Neutrophil (primary cell): ENCODE measurements around the gene NPHP3.

Experiments used
- H3K27ac ChIP-seq: fragments of 200-600 bp; sonication (generic); 2 replicates; pipeline ENCODE4 v1.5.1; 2016; ENCODE audit warnings: mild to moderate bottlenecking, moderate library complexity
- H3K27me3 ChIP-seq: fragments of 200-600 bp; sonication (generic); 2 replicates; pipeline ENCODE4 v1.6.0; 2016; ENCODE audit warnings: mild to moderate bottlenecking
- H3K36me3 ChIP-seq: fragments of 200-600 bp; sonication (generic); 2 replicates; pipeline ENCODE4 v1.5.1; 2017
- H3K4me1 ChIP-seq, 2 experiments: fragments of 200-600 bp in 1 of 2; sonication (generic) in 1 of 2; 1 replicate in 1 of 2; 2 replicates in 1 of 2; pipeline versions ENCODE4 v1.5.1 to v1.6.1; 2013 to 2016; ENCODE audit warnings: low read depth in 1 of 2, low read length in 1 of 2, mild to moderate bottlenecking in 1 of 2, moderate library complexity in 1 of 2; ENCODE audit not compliant: control insufficient read depth in 1 of 2, insufficient read depth in 1 of 2
- H3K4me3 ChIP-seq, 2 experiments: fragments of 200-600 bp in 1 of 2; sonication (generic) in 1 of 2; 1 replicate in 1 of 2; 2 replicates in 1 of 2; pipeline ENCODE4 v1.5.1; 2013 to 2016; ENCODE audit warnings: low read depth in 1 of 2, low read length in 1 of 2, mild to moderate bottlenecking in 1 of 2, moderate library complexity in 1 of 2
- H3K9me3 ChIP-seq: fragments of 200-600 bp; sonication (generic); 2 replicates; pipeline ENCODE4 v1.5.1; 2016
- CTCF ChIP-seq: fragments of 200-600 bp; sonication (generic); IDR thresholded peaks from 2 replicates; pipeline ENCODE4 v1.5.1; 2016; ENCODE audit warnings: antibody characterized with exemption

NPHP3 gene

DNA sequence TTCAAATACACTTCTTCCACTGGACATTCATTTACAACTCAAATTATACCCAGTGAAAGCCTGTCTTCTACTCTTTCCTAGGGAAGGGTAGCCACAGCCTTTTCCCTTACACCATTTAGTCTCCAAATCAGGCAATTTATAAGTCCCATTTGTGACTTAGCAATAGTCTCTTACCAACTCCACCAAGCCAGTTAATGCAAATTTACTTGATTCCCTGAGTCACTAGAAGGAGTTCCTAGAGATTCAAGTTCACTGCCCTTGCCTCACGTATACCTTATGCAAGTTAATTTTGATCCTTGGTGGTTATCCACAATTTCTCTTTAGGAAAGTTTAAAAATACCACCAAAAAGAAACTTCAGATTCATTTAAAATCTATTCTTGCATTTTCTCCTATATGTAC is 16.1 kb upstream of the NPHP3 start:
- TF ChIP-seq CTCF, result no peak
- H3K36me3 ChIP-seq, result no peaks in the 10 kb centered on the region
- peaks cover 18% of the 10 kb centered on the region for H3K27me3 ChIP-seq
- H3K4me3 ChIP-seq, result no peak overlapping the region
- no peaks in the 10 kb centered on the region for H3K9me3 ChIP-seq
- no peaks in the 10 kb centered on the region for H3K4me1 ChIP-seq
- H3K27ac ChIP-seq, result no peak overlapping the region

DNA sequence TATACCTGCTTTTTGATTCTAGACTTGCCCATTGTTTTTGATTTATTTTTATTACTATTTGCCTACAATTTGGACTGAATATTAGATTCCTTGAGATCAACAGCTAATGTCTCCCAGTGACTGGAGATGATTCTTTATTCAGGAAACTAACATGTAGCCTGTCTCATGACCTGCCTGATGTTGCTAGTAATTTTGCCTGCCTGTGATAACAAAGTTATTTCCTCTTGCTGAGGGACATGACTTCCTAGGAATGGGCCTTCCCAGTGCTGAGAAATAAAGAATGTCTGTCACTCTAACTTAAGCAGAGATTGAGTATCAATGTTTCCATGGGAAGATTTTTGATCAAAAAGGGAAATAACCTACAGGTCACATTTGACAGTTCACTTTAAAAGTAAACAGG is 13.4 kb upstream of the NPHP3 start:
- no peak overlapping the region for H3K27ac ChIP-seq
- no peaks in the 10 kb centered on the region for H3K4me1 ChIP-seq
- H3K36me3 ChIP-seq, result no peaks in the 10 kb centered on the region
- no peak overlapping the region for H3K4me3 ChIP-seq
- H3K27me3 ChIP-seq, result peaks cover 45% of the 10 kb centered on the region
- no peak for TF ChIP-seq CTCF
- no peaks in the 10 kb centered on the region for H3K9me3 ChIP-seq

DNA sequence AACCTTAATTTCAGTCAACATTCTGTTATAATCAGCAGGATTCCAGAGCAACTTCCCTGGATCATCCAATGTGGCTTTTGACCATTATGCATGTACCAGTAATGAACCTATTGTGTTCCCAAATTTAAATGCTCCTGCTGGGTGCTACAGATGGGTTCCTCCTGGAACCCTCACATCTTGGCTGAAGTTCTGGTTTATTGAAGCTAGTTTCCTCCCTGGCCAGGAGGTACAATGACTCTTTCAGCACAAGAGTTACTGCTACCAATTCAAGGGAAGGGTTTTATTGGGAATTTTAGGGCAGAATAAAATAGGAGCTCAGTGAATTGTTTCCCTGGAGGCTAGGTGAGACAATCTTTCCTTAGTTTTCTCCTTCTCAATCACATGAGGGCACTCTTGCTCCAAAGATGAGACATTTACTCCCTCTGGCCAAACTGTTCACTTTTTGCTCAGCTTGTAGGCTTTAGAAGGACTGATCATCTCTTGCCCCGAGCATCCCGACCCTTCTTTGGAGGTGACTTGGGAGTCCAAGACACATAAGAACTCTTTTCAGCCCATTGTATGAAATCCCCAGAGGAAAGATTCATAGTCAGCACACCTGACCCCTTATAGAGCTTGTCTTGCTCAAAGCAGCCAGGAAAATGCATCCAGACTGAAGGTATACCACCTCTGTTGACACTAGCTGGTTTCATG is 8.8 kb upstream of the NPHP3 start:
- Histone ChIP-seq H3K27ac (no peak overlapping the region), H3K9me3 (no peaks in the 10 kb centered on the region), H3K4me1 (no peaks in the 10 kb centered on the region), H3K36me3 (no peaks in the 10 kb centered on the region), H3K4me3 (no peak overlapping the region), H3K27me3 (peaks cover 52% of the 10 kb centered on the region)
- TF ChIP-seq CTCF, result no peak

DNA sequence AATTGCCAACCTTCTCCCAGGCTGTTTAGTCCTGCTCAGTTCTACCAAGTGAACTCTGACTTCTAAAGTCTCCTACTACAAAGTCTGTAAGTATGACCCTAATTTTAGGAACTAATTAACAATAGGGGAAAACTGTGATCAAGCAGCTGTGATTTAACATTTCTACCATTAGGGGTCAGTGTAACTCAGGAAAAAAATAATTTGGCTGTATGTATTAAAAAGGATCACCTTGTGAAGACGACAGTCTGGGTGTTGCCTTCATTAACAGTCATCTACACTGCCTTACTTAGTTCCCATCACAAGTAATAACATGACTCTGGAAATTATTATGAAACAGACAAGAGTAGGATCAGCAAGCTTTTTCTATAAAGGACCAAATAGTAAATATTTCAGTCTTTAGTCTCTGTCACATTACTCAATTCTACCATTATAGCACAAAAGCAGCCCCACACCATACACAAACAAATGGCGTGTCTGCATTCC is 4.2 kb upstream of the NPHP3 start:
- Histone ChIP-seq H3K4me3 (no peak overlapping the region), H3K4me1 (peaks cover 9 to 11% of the 10 kb centered on the region in 2 experiments), H3K36me3 (no peaks in the 10 kb centered on the region), H3K27me3 (peaks cover 14% of the 10 kb centered on the region), H3K9me3 (no peaks in the 10 kb centered on the region), H3K27ac (no peak overlapping the region)
- TF ChIP-seq CTCF, result peak; percentile 75

DNA sequence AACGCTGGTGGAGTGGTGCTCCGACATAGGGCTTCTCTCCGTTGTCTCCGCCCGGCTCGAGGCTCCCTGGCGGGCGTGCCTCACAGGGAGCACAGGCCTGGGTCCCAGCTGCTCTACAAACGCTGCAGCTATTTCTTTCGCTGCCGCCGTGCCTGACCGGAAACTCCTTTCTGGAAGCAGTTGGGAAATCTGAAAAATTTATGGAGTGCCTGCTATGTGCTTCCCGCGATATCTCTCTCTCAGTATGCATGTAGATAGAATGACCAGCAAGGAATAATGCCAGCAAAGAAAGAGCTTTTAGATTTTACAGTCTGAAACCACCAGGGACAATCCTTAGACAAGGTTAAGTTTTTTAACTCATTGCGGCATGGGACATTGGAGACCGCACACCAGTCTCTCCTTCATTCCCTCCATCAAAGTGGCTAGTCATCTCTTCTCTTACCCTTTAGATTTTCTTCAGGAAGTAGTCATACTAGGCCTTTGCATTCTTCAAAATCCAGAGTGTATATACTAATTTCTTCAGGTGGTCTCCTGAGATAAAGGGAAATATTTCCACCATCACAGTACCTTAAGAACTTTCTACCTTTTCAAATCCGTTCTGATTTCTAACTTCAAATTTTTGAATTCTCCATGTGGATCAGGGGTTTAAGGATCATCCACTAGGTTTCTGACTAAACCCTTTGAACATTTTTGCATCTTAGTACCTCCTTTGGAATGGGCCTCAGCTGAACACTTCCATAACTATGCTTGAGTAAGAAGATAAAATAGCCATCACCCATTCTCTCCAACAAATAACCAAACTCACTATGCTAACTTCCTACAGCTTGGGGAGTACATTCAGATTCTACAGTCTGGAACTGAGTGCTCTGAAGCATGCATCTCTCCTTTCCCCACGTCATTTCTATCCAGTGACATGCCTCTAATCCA is 1.1 kb upstream of the NPHP3 start:
- Histone ChIP-seq H3K27me3 (no peaks in the 10 kb centered on the region), H3K4me3 (peak overlapping the region; percentile 63 to 77)

More for the DNA sequence above, 1.1 kb upstream of the NPHP3 start:
- Histone ChIP-seq H3K27ac (peak overlapping the region; percentile 65), H3K9me3 (no peaks in the 10 kb centered on the region), H3K36me3 (peaks cover 10% of the 10 kb centered on the region), H3K4me1 (peaks cover 21 to 24% of the 10 kb centered on the region in 2 experiments)
- no peak for TF ChIP-seq CTCF
